ENCODE measurements around the gene STAB1.
A peak's percentile ranks its signal among the peaks of the same experiment; 100 is the strongest.

STAB1 gene

GRCh38 chr3:52494886-52495495 is at the start of gene STAB1:
TSS of gene STAB1 (plus strand) at chr3:52495338. CDS start at chr3:52495414, 76 bp downstream.
- peak within 1 kb of the TSS; percentile 4 to 35 (median 17) for H3K4me3 ChIP-seq
- peak within 1 kb of the TSS in 20 of 21 experiments; percentile 14 to 88 (median 76) for H3K27ac ChIP-seq

- Histone ChIP-seq H3K27ac (peak overlapping the region in 2 of 21 experiments; percentile 27 to 63), H3K4me3 (no peak overlapping the region)
Measured at GRCh38 chr3:52446042-52446441, 49.1 kb upstream of the STAB1 start.

GRCh38 chr3:52446631-52447511 is 48.3 kb upstream of the STAB1 start:
- no peak overlapping the region for H3K4me3 ChIP-seq
- H3K27ac ChIP-seq, result no peak overlapping the region

GRCh38 chr3:52447512-52448355 is 47.4 kb upstream of the STAB1 start:
- Histone ChIP-seq H3K4me3 (no peak overlapping the region), H3K27ac (no peak overlapping the region)

GRCh38 chr3:52450489-52451236 is 44.5 kb upstream of the STAB1 start:
- no peak overlapping the region for H3K4me3 ChIP-seq
- H3K27ac ChIP-seq, result no peak overlapping the region

- H3K4me3 ChIP-seq, result no peak overlapping the region
- no peak overlapping the region for H3K27ac ChIP-seq
Measured at GRCh38 chr3:52451237-52452083, 43.7 kb upstream of the STAB1 start.

GRCh38 chr3:52452126-52452525 is 43.0 kb upstream of the STAB1 start:
- no peak overlapping the region for H3K4me3 ChIP-seq
- no peak overlapping the region for H3K27ac ChIP-seq

GRCh38 chr3:52452570-52453221 is 42.4 kb upstream of the STAB1 start:
- H3K27ac ChIP-seq, result no peak overlapping the region
- H3K4me3 ChIP-seq, result no peak overlapping the region

GRCh38 chr3:52453496-52454249 is 41.5 kb upstream of the STAB1 start, which contains the start of gene TNNC1:
TSS of gene TNNC1 (minus strand) at chr3:52454041. CDS start at chr3:52454015, 26 bp downstream.
- Histone ChIP-seq H3K4me3 (peak within 1 kb of the TSS; percentile 70 to 94 (median 88)), H3K27ac (peak within 1 kb of the TSS in 20 of 21 experiments; percentile 78 to 98 (median 93))

GRCh38 chr3:52454250-52454937 is 40.7 kb upstream of the STAB1 start:
- peak overlapping the region in 6 of 7 experiments; percentile 80 to 94 (median 88) for H3K4me3 ChIP-seq
- peak overlapping the region in 17 of 21 experiments; percentile 78 to 98 (median 93) for H3K27ac ChIP-seq

GRCh38 chr3:52454938-52455282 is 40.2 kb upstream of the STAB1 start:
- peak overlapping the region; percentile 70 to 94 (median 88) for H3K4me3 ChIP-seq
- peak overlapping the region; percentile 55 to 98 (median 93) for H3K27ac ChIP-seq

GRCh38 chr3:52455283-52456168 is 39.6 kb upstream of the STAB1 start, which contains the start of gene NISCH:
TSS of gene NISCH (plus strand) at chr3:52455604. CDS start at chr3:52455642, 38 bp downstream.
- peak within 1 kb of the TSS; percentile 70 to 94 (median 88) for H3K4me3 ChIP-seq

GRCh38 chr3:52456169-52456799 is 38.9 kb upstream of the STAB1 start:
- H3K27ac ChIP-seq, result peak overlapping the region in 20 of 21 experiments; percentile 78 to 98 (median 93)
- H3K4me3 ChIP-seq, result peak overlapping the region; percentile 70 to 94 (median 88)

More at GRCh38 chr3:52455283-52456168, 39.6 kb upstream of the STAB1 start, which contains the start of gene NISCH:
- H3K27ac ChIP-seq, result peak within 1 kb of the TSS; percentile 55 to 98 (median 93)

GRCh38 chr3:52456800-52457183 is 38.3 kb upstream of the STAB1 start:
- Histone ChIP-seq H3K4me3 (peak overlapping the region in 4 of 7 experiments; percentile 80 to 94 (median 88)), H3K27ac (peak overlapping the region in 16 of 21 experiments; percentile 1 to 98 (median 92))
